D721Med (cell line): ENCODE data around the gene TNRC6A.

ENCODE experiments used
- DNase-seq: peaks from one replicate; pipeline ENCODE4 v3.0.0; 2011; ENCODE audit warnings: low spot score; ENCODE audit not compliant: insufficient read length
- FAIRE-seq: peaks from 2 replicates; lab custom pipeline; 2011; peaks lifted over from hg19 to GRCh38; lab: Jason Lieb, UNC
- TF ChIP-seq, protein P1 (sequence below): IDR thresholded peaks from 2 replicates; pipeline ENCODE4 v1.5.1; 2012; ENCODE audit warnings: mild to moderate bottlenecking, control low read depth; ENCODE audit not compliant: insufficient read depth; ENCODE audit errors: missing control alignments

TNRC6A gene

GRCh38 chr16:24688359-24688758 is 41.1 kb upstream of the TNRC6A start:
- TF ChIP-seq, protein P1, sequence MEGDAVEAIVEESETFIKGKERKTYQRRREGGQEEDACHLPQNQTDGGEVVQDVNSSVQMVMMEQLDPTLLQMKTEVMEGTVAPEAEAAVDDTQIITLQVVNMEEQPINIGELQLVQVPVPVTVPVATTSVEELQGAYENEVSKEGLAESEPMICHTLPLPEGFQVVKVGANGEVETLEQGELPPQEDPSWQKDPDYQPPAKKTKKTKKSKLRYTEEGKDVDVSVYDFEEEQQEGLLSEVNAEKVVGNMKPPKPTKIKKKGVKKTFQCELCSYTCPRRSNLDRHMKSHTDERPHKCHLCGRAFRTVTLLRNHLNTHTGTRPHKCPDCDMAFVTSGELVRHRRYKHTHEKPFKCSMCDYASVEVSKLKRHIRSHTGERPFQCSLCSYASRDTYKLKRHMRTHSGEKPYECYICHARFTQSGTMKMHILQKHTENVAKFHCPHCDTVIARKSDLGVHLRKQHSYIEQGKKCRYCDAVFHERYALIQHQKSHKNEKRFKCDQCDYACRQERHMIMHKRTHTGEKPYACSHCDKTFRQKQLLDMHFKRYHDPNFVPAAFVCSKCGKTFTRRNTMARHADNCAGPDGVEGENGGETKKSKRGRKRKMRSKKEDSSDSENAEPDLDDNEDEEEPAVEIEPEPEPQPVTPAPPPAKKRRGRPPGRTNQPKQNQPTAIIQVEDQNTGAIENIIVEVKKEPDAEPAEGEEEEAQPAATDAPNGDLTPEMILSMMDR, result no peak
- FAIRE-seq, result no peak
- DNase-seq, result no peak

DNA sequence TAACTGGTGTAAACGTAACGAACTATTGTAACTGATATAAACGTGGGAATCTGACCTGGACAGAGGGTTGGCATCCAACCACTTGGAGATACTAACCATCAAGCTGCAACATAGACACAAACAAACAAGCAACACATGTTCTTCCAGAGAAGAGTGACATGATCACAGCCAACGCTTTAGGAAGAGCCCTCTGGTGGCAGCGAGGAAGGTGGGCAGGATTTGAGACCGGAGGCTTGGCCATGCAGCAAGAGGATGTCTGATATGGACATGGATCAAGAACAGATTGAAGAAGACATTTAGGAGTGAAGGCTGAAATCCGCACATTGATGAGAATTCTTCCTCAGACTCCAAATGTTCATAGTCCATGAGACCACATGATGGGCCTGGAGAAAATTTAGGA is 40.3 kb upstream of the TNRC6A start:
- TF ChIP-seq, protein P1, result peak; percentile 60
- DNase-seq (no peak), FAIRE-seq (no peak)

GRCh38 chr16:24692854-24693253 is 36.6 kb upstream of the TNRC6A start:
- FAIRE-seq (no peak), DNase-seq (no peak)
- TF ChIP-seq, protein P1, result no peak

- TF ChIP-seq, protein P1, result no peak
- DNase-seq (no peak), FAIRE-seq (no peak)
Observed at GRCh38 chr16:24694931-24695330, 34.5 kb upstream of the TNRC6A start.

- DNase-seq, result no peak
- TF ChIP-seq, protein P1, result no peak
- FAIRE-seq, result no peak
Observed at GRCh38 chr16:24696699-24697098, 32.8 kb upstream of the TNRC6A start.

DNA sequence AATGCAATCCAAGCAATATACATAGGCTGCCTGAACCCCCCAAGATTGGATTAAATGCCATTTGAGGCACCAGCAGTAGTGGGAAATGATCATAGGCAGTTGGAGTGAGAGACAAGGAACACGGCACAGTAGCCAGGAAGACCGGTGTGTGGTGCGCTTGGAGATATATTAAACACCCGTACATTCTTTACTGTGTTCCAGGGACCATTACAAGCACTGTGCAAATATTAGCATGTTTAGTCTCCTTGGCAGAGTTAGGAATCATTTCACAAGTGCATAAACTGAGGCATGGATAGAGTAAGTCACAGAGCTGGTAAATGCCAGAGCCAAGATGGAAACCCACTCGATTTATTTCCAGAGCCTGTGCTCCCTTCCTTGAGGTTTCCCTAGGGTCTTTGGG is 31.1 kb upstream of the TNRC6A start:
- FAIRE-seq (no peak), DNase-seq (no peak)
- TF ChIP-seq, protein P1, result no peak

- FAIRE-seq (no peak), DNase-seq (no peak)
- TF ChIP-seq, protein P1, result no peak
Observed at GRCh38 chr16:24699151-24699723, 30.2 kb upstream of the TNRC6A start.
